Renal cortex interstitium (tissue), 11 donors: ENCODE results near the gene YBX2. TPM values are rescaled to one million over a fixed set of nuclear protein-coding genes. Genes with fewer than 3 reads are reported as not detected.
A peak's percentile ranks its signal among the peaks of the same experiment; 100 is the strongest.
"Not testable (repeated sequence)": the region's sequence is repeated elsewhere in the genome, so short reads cannot be mapped to it uniquely, and the experiment has no call there.

Source experiments
- DNase-seq, 11 donors: peaks; one replicate each; pipeline ENCODE4 v3.0.0-alpha.2; 2013; ENCODE audit warnings: low read depth in 9 of 11, low spot score in 4 of 11; ENCODE audit errors: extremely low read depth in 1 of 11
- polyA plus RNA-seq, 3 donors: library from polyadenylated mRNA; unstranded; fragments of 120-200 nt; gene quantifications; one replicate each; pipeline ENCODE4 v1.2.1, GENCODE V29; 2013; ENCODE audit not compliant: insufficient read length in 3 of 3

YBX2 gene
- polyA plus RNA-seq, 3 donors, result 3.8 to 5.3 (median 5.2) TPM

GRCh38 chr17:7256766-7257456 is 37.5 kb downstream of the YBX2 start:
- DNase-seq, result no peak

- DNase-seq, result no peak
Observed at GRCh38 chr17:7254511-7254910, 39.9 kb downstream of the YBX2 start.

DNA sequence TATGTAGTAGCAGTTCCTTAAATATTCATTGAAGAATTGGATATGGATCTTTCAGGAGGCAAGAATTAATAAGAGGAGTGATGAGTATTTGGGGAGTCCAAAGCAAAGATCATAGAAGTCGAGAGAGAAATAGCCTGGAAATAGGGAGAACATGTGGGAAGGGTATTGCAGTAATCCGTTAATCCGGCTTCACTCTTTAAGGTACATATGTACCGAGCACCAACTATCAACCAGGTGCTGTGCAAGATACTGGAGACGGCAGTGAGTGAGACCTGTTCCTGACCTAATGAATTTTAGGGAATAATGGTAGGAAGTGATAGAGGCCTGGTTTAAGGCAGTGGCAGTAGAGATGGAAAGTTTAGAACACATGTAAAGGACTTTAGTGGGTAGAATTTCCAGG is 41.4 kb downstream of the YBX2 start:
- no peak for DNase-seq

GRCh38 chr17:7252176-7253043 is 42.0 kb downstream of the YBX2 start, which contains the start of gene ELP5:
Gene ELP5 (plus strand): TSS chr17:7252215. CDS start chr17:7252551, 336 bp downstream.
- peak; percentile 88 to 100 (median 92) for DNase-seq

- peak in 10 of 11 donors; percentile 99 to 100 (median 100) for DNase-seq
Observed at GRCh38 chr17:7251661-7252175, 42.7 kb downstream of the YBX2 start, which contains the start of gene CTDNEP1. Gene CTDNEP1 (minus strand): TSS chr17:7251734. CDS start chr17:7251296, 438 bp downstream.

GRCh38 chr17:7250695-7251627 is 43.5 kb downstream of the YBX2 start:
- DNase-seq, result no peak

- no peak for DNase-seq
Observed at GRCh38 chr17:7249830-7250229, 44.6 kb downstream of the YBX2 start.

GRCh38 chr17:7249214-7249613 is 45.2 kb downstream of the YBX2 start:
- DNase-seq, result no peak

GRCh38 chr17:7248796-7249195 is 45.6 kb downstream of the YBX2 start:
- no peak for DNase-seq

- DNase-seq, result no peak
Observed at GRCh38 chr17:7246779-7247178, 47.7 kb downstream of the YBX2 start.

GRCh38 chr17:7243838-7244237 is 50.6 kb downstream of the YBX2 start:
- not testable (repeated sequence) for DNase-seq

- no peak for DNase-seq
Observed at GRCh38 chr17:7243453-7243729, 51.0 kb downstream of the YBX2 start.

GRCh38 chr17:7242717-7243452 is 51.6 kb downstream of the YBX2 start:
- DNase-seq, result peak; percentile 88 to 99 (median 95)

- DNase-seq, result peak; percentile 84 to 98 (median 93)
Observed at GRCh38 chr17:7241783-7242716, 52.4 kb downstream of the YBX2 start, which contains the start of gene GABARAP. Gene GABARAP (minus strand): TSS chr17:7242449. CDS start chr17:7242330, 119 bp downstream.

GRCh38 chr17:7241090-7241733 is 53.2 kb downstream of the YBX2 start:
- no peak for DNase-seq

GRCh38 chr17:7240375-7240774 is 54.1 kb downstream of the YBX2 start:
- no peak for DNase-seq
